ENCODE data around the gene PSME3.

- TF ChIP-seq TAF1 (IDR thresholded peaks at IDR 0.05; ENCODE audit: borderline replicate concordance, insufficient read depth, low read length) (no peak), REST (IDR thresholded peaks at IDR 0.05; ENCODE audit: insufficient read depth in 1 of 2, low read depth in 2 of 2, low read length in 2 of 2) (no peak), POLR2AphosphoS5 (IDR thresholded peaks at IDR 0.05; ENCODE audit: low read depth, low read length) (no peak)
These were observed 33.0 kb downstream of the PSME3 start for GRCh38 chr17:42866216-42866615.
